Mesenchymal stem cell (in vitro differentiated cells and primary cell): ENCODE measurements around the gene CALML4. TPM values are rescaled to one million over a fixed set of nuclear protein-coding genes. Genes with fewer than 3 reads are reported as not detected.
A peak's percentile ranks its signal among the peaks of the same experiment; 100 is the strongest.

Source experiments
- DNase-seq: peaks from one replicate; pipeline ENCODE4 v3.0.0-alpha.2; 2013
- H2AFZ ChIP-seq: one replicate; pipeline ENCODE4 v1.6.1; 2013; ENCODE audit warnings: low read depth, mild to moderate bottlenecking, control low read depth, inconsistent platforms, low read length, moderate library complexity
- H2AK5ac ChIP-seq: 2 replicates; pipeline ENCODE4 v1.6.1; 2013; ENCODE audit warnings: low read length, moderate library complexity, mild to moderate bottlenecking, inconsistent platforms; ENCODE audit not compliant: severe bottlenecking
- H2BK120ac ChIP-seq: one replicate; pipeline ENCODE4 v1.6.1; 2013; ENCODE audit warnings: low read depth, mild to moderate bottlenecking, inconsistent platforms, low read length, moderate library complexity
- H2BK12ac ChIP-seq, 2 experiments: one replicate each; pipeline ENCODE4 v1.6.1; 2013; ENCODE audit warnings: inconsistent platforms in 2 of 2, low read length in 2 of 2, mild to moderate bottlenecking in 2 of 2, moderate library complexity in 2 of 2, control low read depth in 1 of 2
- H2BK15ac ChIP-seq: one replicate; pipeline ENCODE4 v1.6.1; 2013; ENCODE audit warnings: mild to moderate bottlenecking, low read depth, inconsistent platforms; ENCODE audit not compliant: poor library complexity, severe bottlenecking
- H2BK5ac ChIP-seq: 2 replicates; pipeline ENCODE4 v1.6.1; 2013; ENCODE audit warnings: low read depth, mild to moderate bottlenecking, low read length, control low read depth, inconsistent platforms; ENCODE audit not compliant: poor library complexity, severe bottlenecking
- H3K14ac ChIP-seq, 2 experiments: one replicate each; pipeline ENCODE4 v1.6.1; 2013; ENCODE audit warnings: inconsistent platforms in 2 of 2, low read length in 2 of 2, control low read depth in 1 of 2, mild to moderate bottlenecking in 1 of 2, moderate library complexity in 1 of 2
- H3K18ac ChIP-seq, 2 experiments: one replicate each; pipeline ENCODE4 v1.6.1; 2013; ENCODE audit warnings: inconsistent platforms in 2 of 2, low read length in 2 of 2, control low read depth in 1 of 2, low read depth in 1 of 2, mild to moderate bottlenecking in 1 of 2
- H3K23ac ChIP-seq, 2 experiments: one replicate each; pipeline ENCODE4 v1.6.1; 2013; ENCODE audit warnings: inconsistent platforms in 2 of 2, low read length in 2 of 2, mild to moderate bottlenecking in 2 of 2, moderate library complexity in 2 of 2, control low read depth in 1 of 2
- H3K27ac ChIP-seq: 2 replicates; pipeline ENCODE4 v1.5.1; 2013; ENCODE audit warnings: mild to moderate bottlenecking, moderate library complexity, low read length, control low read depth, inconsistent platforms; ENCODE audit not compliant: poor library complexity, severe bottlenecking
- H3K27me3 ChIP-seq, 2 experiments: 2 replicates each; pipeline versions ENCODE4 v1.6.1 to v1.7.0; 2013; ENCODE audit warnings: low read length in 2 of 2, mild to moderate bottlenecking in 2 of 2, moderate library complexity in 2 of 2, control low read depth in 1 of 2, inconsistent platforms in 1 of 2; ENCODE audit not compliant: control insufficient read depth in 1 of 2, insufficient read depth in 1 of 2
- H3K36me3 ChIP-seq, 2 experiments: 2 replicates each; pipeline versions ENCODE4 v1.6.1 to v1.7.0; 2013; ENCODE audit warnings: low read length in 2 of 2, control low read depth in 1 of 2, inconsistent platforms in 1 of 2, low read depth in 1 of 2, mild to moderate bottlenecking in 1 of 2; ENCODE audit not compliant: insufficient read depth in 2 of 2, control insufficient read depth in 1 of 2
- H3K4ac ChIP-seq, 2 experiments: one replicate each; pipeline ENCODE4 v1.6.1; 2013; ENCODE audit warnings: inconsistent platforms in 2 of 2, low read length in 2 of 2, mild to moderate bottlenecking in 2 of 2, moderate library complexity in 2 of 2, control low read depth in 1 of 2, low read depth in 1 of 2
- H3K4me1 ChIP-seq: 2 replicates; pipeline ENCODE4 v1.6.1; 2013; ENCODE audit warnings: low read depth, low read length, control low read depth; ENCODE audit not compliant: control insufficient read depth, insufficient read depth
- H3K4me2 ChIP-seq: 2 replicates; pipeline ENCODE4 v1.6.1; 2013; ENCODE audit warnings: low read length, mild to moderate bottlenecking, inconsistent platforms; ENCODE audit not compliant: poor library complexity, severe bottlenecking
- H3K4me3 ChIP-seq, 2 experiments: 2 replicates each; pipeline versions ENCODE4 v1.5.1 to v1.7.0; 2013; ENCODE audit warnings: low read length in 2 of 2, mild to moderate bottlenecking in 2 of 2, control low read depth in 1 of 2, low read depth in 1 of 2; ENCODE audit not compliant: insufficient read depth in 1 of 2
- H3K79me1 ChIP-seq: replicated peaks from 2 replicates; pipeline ENCODE4 v1.6.1; 2013; ENCODE audit warnings: mild to moderate bottlenecking, control low read depth, low read length, inconsistent platforms; ENCODE audit not compliant: poor library complexity, severe bottlenecking
- H3K9ac ChIP-seq: 2 replicates; pipeline ENCODE4 v1.7.0; 2013; ENCODE audit warnings: mild to moderate bottlenecking, low read length, moderate library complexity
- H3K9me3 ChIP-seq: 2 replicates; pipeline ENCODE4 v1.7.0; 2013; ENCODE audit warnings: mild to moderate bottlenecking, low read length; ENCODE audit not compliant: control insufficient read depth
- H4K8ac ChIP-seq: one replicate; pipeline ENCODE4 v1.6.1; 2013; ENCODE audit warnings: inconsistent platforms, mild to moderate bottlenecking, low read length, moderate library complexity
- H4K91ac ChIP-seq: one replicate; pipeline ENCODE4 v1.6.1; 2013; ENCODE audit warnings: mild to moderate bottlenecking, low read length, inconsistent platforms
- WGBS: methylation state at CpG from one replicate; pipeline ENCODE4 v1.1.7; 2013; ENCODE audit warnings: mixed read lengths; 5-methylcytosine and 5-hydroxymethylcytosine counted together
- polyA plus RNA-seq, 2 experiments: library from polyadenylated mRNA; stranded (reverse); fragments of 200-250 nt; gene quantifications; one replicate each; pipeline ENCODE4 v1.2.3, GENCODE V29; 2013

Gene CALML4
- 5.0 TPM for polyA plus RNA-seq (2013, experiment 1 of 2)
- polyA plus RNA-seq (2013, experiment 2 of 2), result 3.7 TPM

- Histone ChIP-seq H4K8ac (peak within 1 kb of the TSS; percentile 43), H3K4me2 (no peak within 1 kb of the TSS), H3K14ac (peak within 1 kb of the TSS in 1 of 2 experiments; percentile 82), H2BK5ac (no peak within 1 kb of the TSS), H2BK12ac (no peak within 1 kb of the TSS), H2AK5ac (no peak within 1 kb of the TSS), H3K36me3 (peaks cover 0 to 31% of the 10 kb centered on the region in 2 experiments), H3K18ac (no peak within 1 kb of the TSS), H2BK15ac (peak within 1 kb of the TSS; percentile 15), H3K9me3 (no peaks in the 10 kb centered on the region), H3K23ac (no peak within 1 kb of the TSS), H3K9ac (no peak within 1 kb of the TSS), H4K91ac (peak within 1 kb of the TSS; percentile 47), H3K4ac (no peak within 1 kb of the TSS), H3K4me1 (peaks cover 15% of the 10 kb centered on the region), H3K27me3 (no peaks in the 10 kb centered on the region), H2AFZ (no peak within 1 kb of the TSS), H3K4me3 (peak within 1 kb of the TSS in 1 of 2 experiments; percentile 58), H3K79me1 (peaks cover 43% of the 10 kb centered on the region), H2BK120ac (no peak within 1 kb of the TSS), H3K27ac (no peak within 1 kb of the TSS)
- DNase-seq, result no peak
- WGBS, result 93% methylated on average over 16 of the region's 16 CpGs
Observed at GRCh38 chr15:68204776-68205557, at the start of gene CALML4. Gene CALML4, minus strand, starts transcription at chr15:68205332. Its CDS starts 85 bp downstream, at chr15:68205247.

- peak overlapping the region; percentile 48 for H3K9ac ChIP-seq
- peak overlapping the region in 1 of 2 experiments; percentile 48 for H3K4me3 ChIP-seq
- H2BK5ac ChIP-seq, result no peak overlapping the region
- H4K91ac ChIP-seq, result no peak overlapping the region
- no peak overlapping the region for H2AFZ ChIP-seq
- H4K8ac ChIP-seq, result no peak overlapping the region
- no peaks in the 10 kb centered on the region for H3K9me3 ChIP-seq
- no peak overlapping the region for H2BK120ac ChIP-seq
- H2BK15ac ChIP-seq, result no peak overlapping the region
- no peak overlapping the region for H2AK5ac ChIP-seq
- no peak overlapping the region for H2BK12ac ChIP-seq
- no peak overlapping the region for H3K14ac ChIP-seq
- H3K27ac ChIP-seq, result no peak overlapping the region
- H3K36me3 ChIP-seq, result no peaks in the 10 kb centered on the region
- H3K79me1 ChIP-seq, result no peaks in the 10 kb centered on the region
- peaks cover 6% of the 10 kb centered on the region for H3K4me1 ChIP-seq
- no peak overlapping the region for H3K23ac ChIP-seq
- no peak overlapping the region for H3K4me2 ChIP-seq
- H3K27me3 ChIP-seq, result no peaks in the 10 kb centered on the region
- no peak overlapping the region for H3K18ac ChIP-seq
- 36% methylated on average over 4 of the region's 7 CpGs for WGBS
- DNase-seq, result peak; percentile 81
- no peak overlapping the region for H3K4ac ChIP-seq
Observed at GRCh38 chr15:68252925-68253534, 47.9 kb upstream of the CALML4 start.

DNA sequence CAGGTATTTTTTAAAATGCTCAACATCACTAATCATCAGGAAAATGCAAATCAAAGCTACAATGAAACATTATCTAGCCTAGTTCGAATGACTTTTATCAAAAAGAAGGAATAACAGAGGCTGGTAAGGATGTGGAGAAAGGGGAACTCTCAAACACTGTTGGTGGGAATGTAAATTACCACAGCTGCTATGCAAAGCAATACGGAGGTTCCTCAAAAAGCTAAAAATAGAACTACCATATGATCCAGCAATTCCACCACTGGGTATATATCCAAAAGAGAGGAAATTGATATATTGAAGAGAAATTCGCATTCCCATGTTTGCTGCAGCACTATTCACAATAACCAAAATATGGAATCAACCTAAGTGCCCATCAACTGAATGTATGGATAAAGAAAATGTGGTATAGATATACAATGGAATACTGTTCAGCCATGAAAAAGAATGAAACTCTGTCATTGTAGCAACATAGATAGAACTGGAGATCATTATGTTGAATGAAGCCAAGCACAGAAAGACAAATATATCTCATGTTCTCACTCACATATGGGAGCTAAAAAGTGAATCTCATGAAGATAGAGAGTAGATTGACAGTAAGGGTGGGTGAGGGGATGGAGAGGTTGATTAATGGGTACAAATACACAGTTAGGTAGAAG is 44.1 kb upstream of the CALML4 start:
- Histone ChIP-seq H3K4me2 (no peak overlapping the region), H3K27me3 (no peaks in the 10 kb centered on the region), H4K8ac (no peak overlapping the region), H2BK5ac (no peak overlapping the region), H3K4me1 (no peaks in the 10 kb centered on the region), H3K36me3 (no peaks in the 10 kb centered on the region), H2BK15ac (no peak overlapping the region), H3K9ac (no peak overlapping the region), H2AFZ (no peak overlapping the region), H3K27ac (no peak overlapping the region), H3K14ac (no peak overlapping the region), H4K91ac (no peak overlapping the region), H2AK5ac (no peak overlapping the region), H3K79me1 (no peaks in the 10 kb centered on the region), H2BK120ac (no peak overlapping the region), H3K18ac (no peak overlapping the region), H3K9me3 (peaks cover 9% of the 10 kb centered on the region), H2BK12ac (no peak overlapping the region), H3K4ac (no peak overlapping the region), H3K4me3 (no peak overlapping the region), H3K23ac (no peak overlapping the region)
- DNase-seq, result no peak
- WGBS, result no CpG with 5 or more reads among the region's 3 CpGs

- Histone ChIP-seq H3K4me2 (no peak overlapping the region), H3K27me3 (no peaks in the 10 kb centered on the region), H2AFZ (no peak overlapping the region), H2BK5ac (no peak overlapping the region), H3K4me1 (no peaks in the 10 kb centered on the region), H2BK12ac (no peak overlapping the region), H3K79me1 (no peaks in the 10 kb centered on the region), H3K36me3 (no peaks in the 10 kb centered on the region), H2AK5ac (no peak overlapping the region), H3K18ac (no peak overlapping the region), H4K91ac (no peak overlapping the region), H3K23ac (no peak overlapping the region), H3K9me3 (peaks cover 16% of the 10 kb centered on the region), H3K4me3 (no peak overlapping the region), H3K14ac (no peak overlapping the region), H2BK15ac (no peak overlapping the region), H4K8ac (no peak overlapping the region), H2BK120ac (no peak overlapping the region), H3K9ac (no peak overlapping the region), H3K27ac (no peak overlapping the region), H3K4ac (no peak overlapping the region)
- DNase-seq, result no peak
- WGBS, result 100% methylated on average over 1 of the region's 1 CpG
Observed at GRCh38 chr15:68244235-68244634, 39.1 kb upstream of the CALML4 start.
